Neutrophil (primary cell): ENCODE data around the gene MON2.

Experiments used
- H3K27ac ChIP-seq: fragments of 200-600 bp; sonication (generic); 2 replicates; pipeline ENCODE4 v1.5.1; 2016; ENCODE audit warnings: mild to moderate bottlenecking, moderate library complexity
- H3K27me3 ChIP-seq: fragments of 200-600 bp; sonication (generic); 2 replicates; pipeline ENCODE4 v1.6.0; 2016; ENCODE audit warnings: mild to moderate bottlenecking
- H3K36me3 ChIP-seq: fragments of 200-600 bp; sonication (generic); 2 replicates; pipeline ENCODE4 v1.5.1; 2017
- H3K4me1 ChIP-seq, 2 experiments: fragments of 200-600 bp in 1 of 2; sonication (generic) in 1 of 2; 1 replicate in 1 of 2; 2 replicates in 1 of 2; pipeline versions ENCODE4 v1.5.1 to v1.6.1; 2013 to 2016; ENCODE audit warnings: low read depth in 1 of 2, low read length in 1 of 2, mild to moderate bottlenecking in 1 of 2, moderate library complexity in 1 of 2; ENCODE audit not compliant: control insufficient read depth in 1 of 2, insufficient read depth in 1 of 2
- H3K4me3 ChIP-seq, 2 experiments: fragments of 200-600 bp in 1 of 2; sonication (generic) in 1 of 2; 1 replicate in 1 of 2; 2 replicates in 1 of 2; pipeline ENCODE4 v1.5.1; 2013 to 2016; ENCODE audit warnings: low read depth in 1 of 2, low read length in 1 of 2, mild to moderate bottlenecking in 1 of 2, moderate library complexity in 1 of 2
- H3K9me3 ChIP-seq: fragments of 200-600 bp; sonication (generic); 2 replicates; pipeline ENCODE4 v1.5.1; 2016
- TF ChIP-seq, protein P1 (sequence below): fragments of 200-600 bp; sonication (generic); IDR thresholded peaks from 2 replicates; pipeline ENCODE4 v1.5.1; 2016; ENCODE audit warnings: antibody characterized with exemption

MON2 gene

DNA sequence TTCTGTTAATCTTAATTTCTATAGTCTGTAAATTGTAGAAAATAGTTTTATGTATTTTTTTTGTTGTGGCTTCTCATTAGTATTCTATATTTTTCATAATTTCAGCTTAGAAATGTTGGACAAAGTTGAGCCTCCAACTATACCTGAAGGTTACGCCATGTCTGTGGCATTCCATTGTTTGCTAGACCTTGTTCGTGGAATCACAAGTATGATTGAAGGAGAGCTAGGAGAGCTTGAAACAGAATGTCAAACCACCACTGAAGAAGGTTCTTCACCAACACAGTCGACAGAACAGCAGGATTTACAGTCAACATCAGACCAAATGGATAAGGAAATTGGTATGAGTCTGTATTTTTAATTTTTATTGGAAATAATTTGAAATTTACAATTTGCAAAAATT, 65.7 kb downstream of the MON2 start:
- no peaks in the 10 kb centered on the region for H3K4me1 ChIP-seq
- H3K9me3 ChIP-seq = no peaks in the 10 kb centered on the region
- TF ChIP-seq, protein P1, sequence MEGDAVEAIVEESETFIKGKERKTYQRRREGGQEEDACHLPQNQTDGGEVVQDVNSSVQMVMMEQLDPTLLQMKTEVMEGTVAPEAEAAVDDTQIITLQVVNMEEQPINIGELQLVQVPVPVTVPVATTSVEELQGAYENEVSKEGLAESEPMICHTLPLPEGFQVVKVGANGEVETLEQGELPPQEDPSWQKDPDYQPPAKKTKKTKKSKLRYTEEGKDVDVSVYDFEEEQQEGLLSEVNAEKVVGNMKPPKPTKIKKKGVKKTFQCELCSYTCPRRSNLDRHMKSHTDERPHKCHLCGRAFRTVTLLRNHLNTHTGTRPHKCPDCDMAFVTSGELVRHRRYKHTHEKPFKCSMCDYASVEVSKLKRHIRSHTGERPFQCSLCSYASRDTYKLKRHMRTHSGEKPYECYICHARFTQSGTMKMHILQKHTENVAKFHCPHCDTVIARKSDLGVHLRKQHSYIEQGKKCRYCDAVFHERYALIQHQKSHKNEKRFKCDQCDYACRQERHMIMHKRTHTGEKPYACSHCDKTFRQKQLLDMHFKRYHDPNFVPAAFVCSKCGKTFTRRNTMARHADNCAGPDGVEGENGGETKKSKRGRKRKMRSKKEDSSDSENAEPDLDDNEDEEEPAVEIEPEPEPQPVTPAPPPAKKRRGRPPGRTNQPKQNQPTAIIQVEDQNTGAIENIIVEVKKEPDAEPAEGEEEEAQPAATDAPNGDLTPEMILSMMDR = no peak
- no peak overlapping the region for H3K27ac ChIP-seq
- no peaks in the 10 kb centered on the region for H3K27me3 ChIP-seq
- H3K36me3 ChIP-seq = peaks cover 56% of the 10 kb centered on the region
- no peak overlapping the region for H3K4me3 ChIP-seq

DNA sequence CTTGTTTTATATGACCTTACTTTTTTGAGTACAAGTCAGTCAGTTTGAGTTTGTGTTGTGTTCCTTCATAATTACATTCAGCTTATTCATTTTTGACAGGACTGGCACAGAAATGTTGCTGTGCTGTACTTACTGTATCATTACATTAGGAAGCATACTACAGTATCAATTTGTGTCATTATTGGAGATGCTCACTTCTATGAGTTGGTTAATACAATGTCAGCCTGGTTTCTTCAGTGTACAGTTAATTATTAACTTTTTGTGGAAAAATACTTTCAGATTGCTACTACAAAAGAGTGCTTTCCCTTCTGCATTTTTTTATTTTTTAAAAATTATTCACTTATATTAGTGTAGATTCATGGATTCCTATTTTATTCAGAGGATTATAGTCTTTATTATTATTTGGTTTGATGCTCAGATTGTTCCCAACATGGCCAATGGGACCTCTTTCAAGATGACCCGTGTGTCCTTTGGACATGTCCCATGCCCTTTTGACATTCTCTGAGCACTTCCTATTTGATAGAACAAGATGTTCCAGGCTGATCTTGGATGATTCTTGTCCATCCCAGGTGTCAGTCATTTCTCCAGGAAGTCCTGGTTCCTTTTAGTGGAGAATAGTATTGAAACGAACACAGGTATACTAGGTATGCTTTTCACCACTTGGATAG, 66.6 kb downstream of the MON2 start:
- Histone ChIP-seq H3K27me3 (no peaks in the 10 kb centered on the region), H3K27ac (no peak overlapping the region), H3K4me1 (no peaks in the 10 kb centered on the region), H3K4me3 (no peak overlapping the region), H3K9me3 (no peaks in the 10 kb centered on the region), H3K36me3 (peaks cover 61% of the 10 kb centered on the region)
- TF ChIP-seq, protein P1 = no peak

DNA sequence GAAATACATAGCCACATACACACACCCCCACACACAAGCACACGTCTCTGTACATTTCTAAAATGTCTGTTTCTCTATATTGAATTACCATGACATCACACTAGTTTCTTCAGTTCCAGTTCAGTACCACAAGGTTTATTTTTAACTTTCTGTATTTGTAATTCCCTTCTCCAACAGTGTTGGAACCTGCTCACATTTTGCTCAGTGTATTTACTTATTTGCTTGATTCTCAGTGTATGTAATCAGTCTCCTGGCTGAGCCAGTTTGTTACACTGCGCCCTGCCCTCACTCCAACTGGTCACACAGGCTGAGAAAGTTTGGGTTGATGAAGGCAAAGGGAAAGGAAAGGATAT, 67.1 kb downstream of the MON2 start:
- Histone ChIP-seq H3K36me3 (peaks cover 61% of the 10 kb centered on the region), H3K4me1 (no peaks in the 10 kb centered on the region), H3K4me3 (no peak overlapping the region), H3K27me3 (no peaks in the 10 kb centered on the region), H3K27ac (no peak overlapping the region), H3K9me3 (no peaks in the 10 kb centered on the region)
- TF ChIP-seq, protein P1 = no peak

DNA sequence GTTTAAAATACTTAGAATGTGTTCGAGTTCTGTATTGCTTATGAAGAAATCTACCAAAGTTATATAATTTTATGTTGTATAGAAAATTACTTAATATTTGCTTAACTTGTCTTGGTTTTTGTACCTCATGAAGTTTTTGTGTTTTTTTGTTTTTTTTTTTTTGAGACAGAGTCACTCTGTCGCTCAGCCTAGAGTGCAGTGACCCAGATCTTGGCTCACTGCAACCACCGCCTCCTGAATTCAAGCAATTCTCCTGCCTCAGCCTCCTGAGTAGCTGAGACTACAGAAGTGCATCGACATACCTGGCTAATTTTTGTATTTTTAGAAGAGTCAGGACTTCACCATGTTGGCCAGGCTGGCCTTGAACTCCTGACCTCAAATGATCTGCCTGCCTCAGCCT, 69.9 kb downstream of the MON2 start:
- Histone ChIP-seq H3K36me3 (peaks cover 69% of the 10 kb centered on the region), H3K4me1 (no peaks in the 10 kb centered on the region), H3K9me3 (no peaks in the 10 kb centered on the region), H3K4me3 (no peak overlapping the region), H3K27me3 (no peaks in the 10 kb centered on the region), H3K27ac (no peak overlapping the region)
- TF ChIP-seq, protein P1 = no peak

DNA sequence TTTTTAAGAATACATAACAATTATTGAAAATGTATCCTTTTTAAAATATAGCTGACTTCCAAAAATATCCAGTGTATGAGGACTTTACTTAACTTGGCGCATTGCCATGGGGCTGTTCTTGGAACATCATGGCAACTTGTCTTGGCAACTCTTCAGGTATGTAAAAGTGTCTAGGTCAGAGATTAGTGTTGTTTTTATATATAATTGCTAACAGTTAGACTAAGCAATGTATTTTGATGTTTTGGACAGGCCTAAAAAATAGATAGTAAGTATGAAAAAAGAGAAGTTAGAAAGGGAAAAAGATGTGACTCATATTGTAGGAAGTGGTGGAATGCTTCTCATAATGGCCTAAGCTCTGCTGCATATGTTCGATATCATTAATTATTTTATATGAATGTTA, 70.9 kb downstream of the MON2 start:
- H3K27ac ChIP-seq = no peak overlapping the region
- no peak overlapping the region for H3K4me3 ChIP-seq
- no peaks in the 10 kb centered on the region for H3K27me3 ChIP-seq
- no peaks in the 10 kb centered on the region for H3K9me3 ChIP-seq
- H3K36me3 ChIP-seq = peaks cover 68% of the 10 kb centered on the region
- TF ChIP-seq, protein P1 = no peak
- no peaks in the 10 kb centered on the region for H3K4me1 ChIP-seq
